Superior temporal gyrus (tissue), 1 donor: Measurements from ENCODE around the gene CLIC5.

Experiments
- DNase-seq: peaks from one replicate; pipeline ENCODE4 v3.0.0-alpha.2; 2016; ENCODE audit errors: extremely low spot score

The CLIC5 gene

GRCh38 chr6:45997875-45998506 lies 17.7 kb downstream of the CLIC5 start:
- no peak for DNase-seq

- no peak for DNase-seq
Observed at GRCh38 chr6:45991189-45991588, 24.5 kb downstream of the CLIC5 start.

- DNase-seq, result no peak
Observed at GRCh38 chr6:45990162-45990561, 25.5 kb downstream of the CLIC5 start.

GRCh38 chr6:45988635-45989034 lies 27.0 kb downstream of the CLIC5 start:
- DNase-seq, result no peak

GRCh38 chr6:45987856-45988255 lies 27.8 kb downstream of the CLIC5 start:
- DNase-seq, result no peak

GRCh38 chr6:45986746-45987274 lies 28.9 kb downstream of the CLIC5 start:
- DNase-seq, result no peak

GRCh38 chr6:45984788-45985425 lies 30.8 kb downstream of the CLIC5 start:
- DNase-seq, result no peak

- no peak for DNase-seq
Observed at GRCh38 chr6:45984347-45984746, 31.3 kb downstream of the CLIC5 start.

- DNase-seq, result no peak
Observed at GRCh38 chr6:45983062-45983461, 32.6 kb downstream of the CLIC5 start.

- no peak for DNase-seq
Observed at GRCh38 chr6:45982280-45983036, 33.2 kb downstream of the CLIC5 start.

GRCh38 chr6:45981046-45981445 lies 34.6 kb downstream of the CLIC5 start:
- DNase-seq, result no peak

GRCh38 chr6:45979311-45979710 lies 36.3 kb downstream of the CLIC5 start:
- no peak for DNase-seq

- DNase-seq, result no peak
Observed at GRCh38 chr6:45974596-45974995, 41.1 kb downstream of the CLIC5 start.

GRCh38 chr6:45972795-45973503 lies 42.7 kb downstream of the CLIC5 start:
- DNase-seq, result no peak

- no peak for DNase-seq
Observed at GRCh38 chr6:45971287-45971686, 44.4 kb downstream of the CLIC5 start.

- DNase-seq, result no peak
Observed at GRCh38 chr6:45970326-45970725, 45.3 kb downstream of the CLIC5 start.

- DNase-seq, result no peak
Observed at GRCh38 chr6:45969883-45970282, 45.8 kb downstream of the CLIC5 start.

GRCh38 chr6:45969026-45969425 lies 46.6 kb downstream of the CLIC5 start:
- DNase-seq, result no peak

- no peak for DNase-seq
Observed at GRCh38 chr6:45967363-45967762, 48.3 kb downstream of the CLIC5 start.

GRCh38 chr6:45966797-45967196 lies 48.9 kb downstream of the CLIC5 start:
- DNase-seq, result no peak

- no peak for DNase-seq
Observed at GRCh38 chr6:45966340-45966739, 49.3 kb downstream of the CLIC5 start.

- no peak for DNase-seq
Observed at GRCh38 chr6:45965792-45966191, 49.9 kb downstream of the CLIC5 start.
